ENCODE measurements around the gene CDH23. TPM values are rescaled to one million over a fixed set of nuclear protein-coding genes. Genes with fewer than 3 reads are reported as not detected.
"Not testable (repeated sequence)": the region's sequence is repeated elsewhere in the genome, so short reads cannot be mapped to it uniquely, and the experiment has no call there.

CDH23 gene
- total RNA-seq, 2 experiments from 2014 or later = 4.0 to 4.5 TPM

- H3K27ac Mint-ChIP-seq; H3K9me3 Mint-ChIP-seq; POLR2A ChIA-PET; CTCF ChIA-PET; DNase-seq; H3K4me1 Mint-ChIP-seq; H3K36me3 Mint-ChIP-seq (ENCODE audit: low read depth); H3K4me3 Mint-ChIP-seq; H3K27me3 Mint-ChIP-seq: not testable (repeated sequence)
These were observed 203.5 kb downstream of the CDH23 start for GRCh38 chr10:71600242-71600641.

DNA sequence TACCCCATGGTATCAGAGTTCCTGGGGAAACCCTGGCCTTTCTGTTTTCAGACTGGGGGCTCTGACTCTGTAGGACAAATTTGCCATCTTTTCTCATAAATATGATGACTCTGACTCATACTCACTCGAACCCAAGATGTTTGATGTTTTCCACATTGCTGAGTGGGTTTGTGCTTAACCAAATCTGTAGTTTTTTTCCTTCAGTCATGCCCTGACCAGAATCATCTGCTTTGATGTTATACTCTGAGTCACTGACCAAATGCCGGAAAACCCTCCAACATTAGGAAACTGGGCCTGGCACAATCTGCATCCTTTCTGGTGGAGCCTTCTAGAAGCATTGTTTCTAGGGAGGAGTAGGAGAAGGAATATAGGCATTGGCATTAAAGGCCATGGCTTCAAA is 204.1 kb downstream of the CDH23 start:
- Mint-ChIP-seq H3K27me3 (no peaks in the 10 kb centered on the region), H3K4me3 (no peak overlapping the region), H3K9me3 (no peaks in the 10 kb centered on the region), H3K4me1 (no peaks in the 10 kb centered on the region), H3K27ac (no peak overlapping the region), H3K36me3 (ENCODE audit: low read depth) (no peaks in the 10 kb centered on the region)
- DNase-seq = no peak
- POLR2A ChIA-PET = no interaction called here
- CTCF ChIA-PET = no interaction called here

GRCh38 chr10:71601273-71601672 is 204.6 kb downstream of the CDH23 start:
- Mint-ChIP-seq H3K4me1 (no peaks in the 10 kb centered on the region), H3K36me3 (ENCODE audit: low read depth) (no peaks in the 10 kb centered on the region), H3K27me3 (no peaks in the 10 kb centered on the region), H3K9me3 (no peaks in the 10 kb centered on the region), H3K4me3 (no peak overlapping the region), H3K27ac (no peak overlapping the region)
- ChIA-PET CTCF (interaction anchor here (1.3 to 1.4 kb wide), 2 partner anchors 31 to 282 kb away, joined by 3 read pairs; partner anchors contain the start of gene SLC29A3), POLR2A (no interaction called here)
- no peak for DNase-seq

- Mint-ChIP-seq H3K27ac (no peak overlapping the region), H3K27me3 (no peaks in the 10 kb centered on the region), H3K9me3 (no peaks in the 10 kb centered on the region), H3K4me3 (no peak overlapping the region), H3K4me1 (no peaks in the 10 kb centered on the region), H3K36me3 (ENCODE audit: low read depth) (no peaks in the 10 kb centered on the region)
- no peak for DNase-seq
- ChIA-PET CTCF (no interaction called here), POLR2A (no interaction called here)
These were observed 206.4 kb downstream of the CDH23 start for GRCh38 chr10:71603150-71603549.

- ChIA-PET POLR2A (no interaction called here), CTCF (no interaction called here)
- no peaks in the 10 kb centered on the region for H3K4me1 Mint-ChIP-seq
- H3K4me3 Mint-ChIP-seq = no peak overlapping the region
- no peak for DNase-seq
- H3K9me3 Mint-ChIP-seq = no peaks in the 10 kb centered on the region
- H3K36me3 Mint-ChIP-seq (ENCODE audit: low read depth) = no peaks in the 10 kb centered on the region
- no peaks in the 10 kb centered on the region for H3K27me3 Mint-ChIP-seq
- H3K27ac Mint-ChIP-seq = no peak overlapping the region
These were observed 207.0 kb downstream of the CDH23 start for GRCh38 chr10:71603754-71604153.

DNA sequence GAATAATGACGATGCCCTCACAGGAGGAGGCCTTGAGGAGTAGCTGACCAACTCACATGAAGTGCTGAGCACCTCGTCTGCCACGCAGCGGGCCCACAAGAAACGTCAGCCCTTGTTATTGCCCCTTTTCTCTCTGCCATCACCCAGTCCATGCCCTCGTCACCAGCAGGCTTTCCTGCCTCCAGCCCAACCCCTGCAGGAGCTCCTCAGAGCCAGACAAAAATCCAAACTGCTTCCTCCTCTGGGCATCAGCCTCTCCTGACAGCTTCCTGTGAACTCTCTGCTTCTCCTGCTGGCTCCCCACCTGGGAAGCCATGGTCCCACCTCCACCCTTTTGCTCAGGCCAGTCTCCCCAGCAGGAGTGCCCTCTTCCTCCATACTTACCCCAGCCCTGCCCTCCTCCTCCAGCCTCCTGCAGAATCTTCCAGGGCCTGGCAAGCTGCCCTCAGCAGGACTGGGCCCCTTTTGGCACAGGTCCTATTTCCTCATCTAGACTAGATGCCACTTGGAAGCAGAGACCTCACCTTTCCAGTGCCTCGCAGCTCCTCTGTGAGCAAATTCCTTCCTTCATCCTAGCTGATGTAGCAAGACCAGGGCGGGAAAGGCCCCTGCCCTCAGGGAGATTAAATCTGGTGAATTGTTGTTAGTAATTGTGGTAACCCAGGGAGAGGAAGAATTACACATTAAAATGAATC is 207.8 kb downstream of the CDH23 start:
- Mint-ChIP-seq H3K36me3 (ENCODE audit: low read depth) (no peaks in the 10 kb centered on the region), H3K9me3 (no peaks in the 10 kb centered on the region), H3K4me1 (no peaks in the 10 kb centered on the region), H3K27me3 (no peaks in the 10 kb centered on the region), H3K27ac (no peak overlapping the region), H3K4me3 (no peak overlapping the region)
- no peak for DNase-seq
- POLR2A ChIA-PET = no interaction called here
- CTCF ChIA-PET = interaction anchor here (0.9 kb wide), 1 partner anchor 12 kb away, joined by 3 read pairs; no protein-coding TSS in a partner anchor

DNA sequence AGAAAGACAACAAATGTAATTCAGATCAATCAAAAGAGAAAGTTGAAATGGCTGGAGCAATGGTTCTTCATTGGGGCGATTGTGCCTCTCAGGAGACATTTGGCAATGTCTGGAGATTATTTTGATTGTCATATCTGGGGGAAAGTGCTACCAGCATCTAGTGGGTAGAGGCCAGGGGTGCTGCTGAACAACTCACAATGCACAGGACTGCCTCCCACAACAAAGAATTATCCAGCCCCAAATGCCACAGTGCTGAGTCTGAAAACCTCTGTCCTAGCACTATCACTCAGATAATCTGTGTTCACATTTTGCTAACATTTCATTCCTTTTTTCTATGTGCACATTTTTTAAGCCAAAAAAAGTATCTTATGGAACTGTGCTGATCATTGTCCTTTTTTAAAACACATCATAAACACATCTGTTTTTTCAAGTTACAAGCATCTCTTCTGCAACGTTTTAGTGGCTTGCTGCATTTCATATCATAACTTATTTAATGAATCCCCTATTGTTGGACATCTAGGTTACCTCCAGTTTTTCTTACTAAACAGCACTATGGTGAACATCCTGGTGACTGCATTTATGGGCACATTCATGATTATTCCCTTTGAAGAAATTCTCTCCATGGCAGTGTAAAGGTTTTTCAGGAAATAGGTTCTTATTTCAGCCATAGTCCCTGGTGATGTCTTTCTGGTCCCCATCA is 208.7 kb downstream of the CDH23 start:
- Mint-ChIP-seq H3K9me3 (no peaks in the 10 kb centered on the region), H3K27me3 (no peaks in the 10 kb centered on the region)

DNA sequence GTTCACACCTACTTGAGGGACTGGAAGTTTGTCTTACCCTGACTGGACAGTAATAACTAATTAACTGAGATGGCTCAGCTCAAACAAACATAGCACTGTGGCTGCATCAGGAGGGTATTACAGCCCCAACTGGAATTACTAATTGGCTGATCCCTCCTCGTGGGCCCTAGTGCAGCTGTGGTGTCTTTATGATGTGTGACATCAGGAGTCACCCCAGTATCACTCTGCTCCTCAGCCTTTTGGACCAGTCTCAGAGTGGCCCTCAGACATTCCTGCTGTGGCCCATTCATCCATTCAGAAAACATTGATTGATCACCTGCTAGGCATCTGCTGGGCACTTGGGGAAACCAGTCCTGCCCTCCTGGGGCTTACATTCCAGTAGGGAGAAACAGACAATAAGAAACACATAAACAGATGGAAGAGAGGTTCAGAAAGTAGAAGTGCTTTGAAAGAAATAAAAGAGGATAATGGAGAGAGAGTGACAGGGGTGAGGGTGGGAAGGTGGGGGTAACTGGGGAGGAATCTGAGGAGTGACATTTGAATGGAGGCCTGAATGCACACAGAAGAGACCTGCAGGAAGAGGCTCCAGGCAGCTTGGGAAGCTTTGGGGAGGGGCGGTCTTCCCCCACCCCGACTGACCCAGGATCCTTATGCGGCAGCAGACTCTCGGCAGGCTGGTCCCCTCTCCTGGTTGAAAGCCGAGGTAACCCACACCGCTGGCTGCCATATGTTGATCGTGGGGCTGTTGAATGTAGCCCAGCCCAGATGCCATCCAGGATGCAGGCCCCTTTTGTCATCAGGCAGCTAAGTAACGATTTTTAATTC is 209.7 kb downstream of the CDH23 start:
- Mint-ChIP-seq H3K4me1 (no peaks in the 10 kb centered on the region), H3K27ac (no peak overlapping the region), H3K36me3 (ENCODE audit: low read depth) (no peaks in the 10 kb centered on the region), H3K4me3 (no peak overlapping the region), H3K27me3 (peaks cover 2% of the 10 kb centered on the region), H3K9me3 (no peaks in the 10 kb centered on the region)
- DNase-seq = no peak
- CTCF ChIA-PET = no interaction called here
- POLR2A ChIA-PET = no interaction called here

More for the DNA sequence above, 208.7 kb downstream of the CDH23 start:
- Mint-ChIP-seq H3K4me1 (no peaks in the 10 kb centered on the region), H3K4me3 (no peak overlapping the region), H3K36me3 (ENCODE audit: low read depth) (no peaks in the 10 kb centered on the region), H3K27ac (no peak overlapping the region)
- ChIA-PET POLR2A (no interaction called here), CTCF (interaction anchor here (0.5 kb wide), 1 partner anchor 17 kb away, joined by 4 read pairs; no protein-coding TSS in a partner anchor)
- no peak for DNase-seq

- H3K4me1 Mint-ChIP-seq = no peaks in the 10 kb centered on the region
- H3K4me3 Mint-ChIP-seq = no peak overlapping the region
- peaks cover 2% of the 10 kb centered on the region for H3K27me3 Mint-ChIP-seq
- no peak for DNase-seq
- H3K36me3 Mint-ChIP-seq (ENCODE audit: low read depth) = no peaks in the 10 kb centered on the region
- POLR2A ChIA-PET = no interaction called here
- CTCF ChIA-PET = no interaction called here
- H3K27ac Mint-ChIP-seq = no peak overlapping the region
- H3K9me3 Mint-ChIP-seq = no peaks in the 10 kb centered on the region
These were observed 210.3 kb downstream of the CDH23 start for GRCh38 chr10:71607082-71607443.

DNA sequence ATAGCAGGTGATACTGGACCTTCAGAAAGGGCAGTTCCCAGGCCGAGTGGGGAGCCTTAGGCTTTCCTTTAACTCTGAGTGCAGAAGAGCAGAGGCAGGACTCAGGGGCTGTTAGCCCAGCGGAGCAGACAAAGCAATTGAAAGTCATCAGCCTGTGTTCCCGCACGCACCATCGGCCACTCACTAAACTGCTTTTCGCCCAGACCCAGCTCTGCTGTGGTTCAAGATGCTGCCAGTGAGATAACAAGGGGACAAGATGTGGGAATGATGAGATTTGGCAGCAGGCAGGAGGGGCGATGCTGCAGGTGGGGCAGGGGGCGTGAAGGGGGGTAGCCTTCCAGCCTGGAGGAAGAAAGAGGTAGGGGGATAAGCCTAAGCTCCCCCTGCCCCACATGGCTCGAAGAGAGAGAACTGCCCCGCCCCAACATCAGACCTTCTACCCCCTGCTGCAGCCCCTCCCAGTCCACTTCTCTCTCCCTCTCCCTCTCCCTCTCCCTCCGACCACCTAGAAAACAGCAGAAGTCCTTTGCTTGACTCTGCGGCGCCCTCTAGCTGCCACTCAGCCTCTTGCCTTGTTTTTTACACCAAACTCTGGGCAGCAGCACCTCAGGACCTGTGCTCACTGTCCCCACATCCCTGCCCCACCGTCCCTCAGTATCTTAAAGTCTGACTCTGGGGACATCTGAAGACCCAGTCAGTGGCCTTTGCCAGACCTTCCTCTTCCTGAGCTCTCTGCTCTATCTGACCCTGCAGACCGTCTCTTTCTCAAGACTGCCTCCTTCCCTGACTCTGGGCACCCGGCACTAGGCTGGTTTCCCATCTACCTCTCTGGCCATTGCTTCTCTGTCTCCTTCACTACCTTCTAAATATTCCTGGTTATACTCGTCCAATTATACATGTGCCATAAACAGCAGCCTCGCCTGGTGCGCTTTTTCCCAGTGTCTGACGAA is 212.4 kb downstream of the CDH23 start:
- ChIA-PET POLR2A (no interaction called here), CTCF (interaction anchor here (0.6 to 1.5 kb wide), 11 partner anchors 16 to 303 kb away, joined by 3 to 4 read pairs (median 4); partner anchors contain the start of gene SLC29A3)
- H3K27ac Mint-ChIP-seq = no peak overlapping the region
- no peak overlapping the region for H3K4me3 Mint-ChIP-seq
- no peaks in the 10 kb centered on the region for H3K9me3 Mint-ChIP-seq
- peaks cover 2% of the 10 kb centered on the region for H3K27me3 Mint-ChIP-seq
- H3K4me1 Mint-ChIP-seq = no peaks in the 10 kb centered on the region
- no peaks in the 10 kb centered on the region for H3K36me3 Mint-ChIP-seq (ENCODE audit: low read depth)
- DNase-seq = peak; percentile 70

DNA sequence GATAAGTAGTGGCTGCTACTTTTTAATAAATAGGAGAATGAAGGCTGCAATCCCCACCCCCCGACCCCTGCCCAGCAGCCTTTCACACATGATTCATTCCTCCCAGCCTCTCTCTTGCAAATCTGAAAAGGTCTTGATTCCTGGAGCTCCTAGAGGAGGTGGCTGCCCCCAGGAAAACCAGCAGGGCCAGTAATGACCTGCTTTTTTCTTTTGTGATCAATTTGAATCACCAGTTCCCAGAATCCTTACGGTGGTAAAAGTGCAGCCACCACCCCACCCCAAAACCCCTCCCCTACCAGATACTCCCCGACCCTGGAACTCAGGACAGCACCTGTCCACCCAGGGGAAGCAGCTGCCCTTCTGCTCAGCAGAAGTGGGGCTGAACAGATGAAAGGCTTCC is 213.9 kb downstream of the CDH23 start:
- H3K4me1 Mint-ChIP-seq = no peaks in the 10 kb centered on the region
- no peak overlapping the region for H3K27ac Mint-ChIP-seq
- H3K36me3 Mint-ChIP-seq (ENCODE audit: low read depth) = no peaks in the 10 kb centered on the region
- ChIA-PET POLR2A (no interaction called here), CTCF (interaction anchor here (0.7 kb wide), 1 partner anchor 101 kb away, joined by 3 read pairs; no protein-coding TSS in a partner anchor)
- no peak for DNase-seq
- H3K4me3 Mint-ChIP-seq = no peak overlapping the region
- peaks cover 2% of the 10 kb centered on the region for H3K27me3 Mint-ChIP-seq
- no peaks in the 10 kb centered on the region for H3K9me3 Mint-ChIP-seq

DNA sequence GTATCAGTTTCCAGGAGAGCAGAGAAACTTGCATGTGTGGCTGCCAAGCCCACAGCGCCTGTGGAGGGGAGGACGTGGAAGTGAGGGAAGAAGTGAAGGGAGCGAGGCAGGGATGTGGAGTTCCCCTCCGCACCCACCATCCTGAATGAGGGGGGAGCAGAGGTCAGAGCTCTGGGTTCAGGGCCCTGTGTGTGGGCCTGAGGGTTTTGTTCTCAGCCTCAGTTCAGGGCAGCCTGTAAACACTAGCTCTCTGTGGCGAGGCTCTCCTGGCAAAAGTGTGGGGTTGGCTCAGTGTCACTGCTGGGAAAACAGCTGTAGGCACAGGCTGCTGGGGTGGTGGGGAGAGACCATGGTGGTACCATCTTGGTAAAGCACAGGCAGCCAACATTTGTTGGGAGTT is 214.4 kb downstream of the CDH23 start:
- POLR2A ChIA-PET = no interaction called here
- no peak for DNase-seq

More for the DNA sequence above, 214.4 kb downstream of the CDH23 start:
- Mint-ChIP-seq H3K4me3 (no peak overlapping the region), H3K9me3 (no peaks in the 10 kb centered on the region), H3K4me1 (no peaks in the 10 kb centered on the region), H3K27me3 (peaks cover 2% of the 10 kb centered on the region), H3K27ac (no peak overlapping the region), H3K36me3 (ENCODE audit: low read depth) (no peaks in the 10 kb centered on the region)
- CTCF ChIA-PET = interaction anchor here (0.7 kb wide), 1 partner anchor 101 kb away, joined by 3 read pairs; no protein-coding TSS in a partner anchor

Measured in activated CD4-positive, alpha-beta T cell treated with anti-CD3 and anti-CD28 coated beads, Interleukin-2, amount 10 ng/mL, durations not matched to agents 7 days and 5 days (primary cell).